D721Med (cell line): Measurements from ENCODE around the gene ASIC2.
"Not testable (repeated sequence)": the region's sequence is repeated elsewhere in the genome, so short reads cannot be mapped to it uniquely, and the experiment has no call there.

Experiments
- DNase-seq: peaks from one replicate; pipeline ENCODE4 v3.0.0; 2011; ENCODE audit warnings: low spot score; ENCODE audit not compliant: insufficient read length
- FAIRE-seq: peaks from 2 replicates; lab custom pipeline; 2011; peaks lifted over from hg19 to GRCh38; lab: Jason Lieb, UNC
- CTCF ChIP-seq: IDR thresholded peaks from 2 replicates; pipeline ENCODE4 v1.5.1; 2012; ENCODE audit warnings: mild to moderate bottlenecking, control low read depth; ENCODE audit not compliant: insufficient read depth; ENCODE audit errors: missing control alignments

ASIC2 gene

GRCh38 chr17:32998111-32998886 lies 294.8 kb downstream of the ASIC2 start:
- peak; percentile 94 for TF ChIP-seq CTCF
- DNase-seq, result no peak
- FAIRE-seq, result no peak

- FAIRE-seq (no peak), DNase-seq (no peak)
- no peak for TF ChIP-seq CTCF
Measured at GRCh38 chr17:32995416-32996045, 297.6 kb downstream of the ASIC2 start.

- TF ChIP-seq CTCF, result no peak
- DNase-seq, result no peak
- FAIRE-seq, result no peak
Measured at GRCh38 chr17:32993977-32994376, 299.1 kb downstream of the ASIC2 start.

- TF ChIP-seq CTCF, result no peak
- FAIRE-seq (no peak), DNase-seq (no peak)
Measured at GRCh38 chr17:32992321-32993033, 300.6 kb downstream of the ASIC2 start.

GRCh38 chr17:32988481-32989101 lies 304.5 kb downstream of the ASIC2 start:
- FAIRE-seq (no peak), DNase-seq (no peak)
- no peak for TF ChIP-seq CTCF

GRCh38 chr17:32987868-32988267 lies 305.2 kb downstream of the ASIC2 start:
- not testable (repeated sequence) for FAIRE-seq

GRCh38 chr17:32987453-32987805 lies 305.7 kb downstream of the ASIC2 start:
- DNase-seq, FAIRE-seq: not testable (repeated sequence)

More at GRCh38 chr17:32987868-32988267, 305.2 kb downstream of the ASIC2 start:
- not testable (repeated sequence) for DNase-seq
